ENCODE results near the gene PTBP3.
"Not testable (repeated sequence)": the region's sequence is repeated elsewhere in the genome, so short reads cannot be mapped to it uniquely, and the experiment has no call there.

PTBP3 gene

GRCh38 chr9:112332977-112333638, at the start of gene PTBP3:
Gene PTBP3 (minus strand): TSS chr9:112333619. CDS start chr9:112297865, 35,754 bp downstream.
- peak; percentile 52 to 66 (median 52) for DNase-seq (ENCODE audit: low read depth in 3 of 3)

GRCh38 chr9:112382501-112383364, 49.3 kb upstream of the PTBP3 start:
- DNase-seq (ENCODE audit: low read depth in 3 of 3), result no peak

GRCh38 chr9:112382066-112382465, 48.6 kb upstream of the PTBP3 start:
- no peak for DNase-seq (ENCODE audit: low read depth in 3 of 3)

- DNase-seq (ENCODE audit: low read depth in 3 of 3), result no peak
Observed at GRCh38 chr9:112380825-112381221, 47.4 kb upstream of the PTBP3 start.

- DNase-seq (ENCODE audit: low read depth in 3 of 3), result peak in 1 of 3 donors; percentile 17
Observed at GRCh38 chr9:112380102-112380824, 46.8 kb upstream of the PTBP3 start, which contains the start of gene HSDL2. Gene HSDL2 (plus strand): TSS chr9:112380108. CDS start chr9:112380164, 56 bp downstream.

GRCh38 chr9:112379177-112380101, 46.0 kb upstream of the PTBP3 start:
- peak; percentile 95 to 98 (median 98) for DNase-seq (ENCODE audit: low read depth in 3 of 3)

- DNase-seq (ENCODE audit: low read depth in 3 of 3), result no peak
Observed at GRCh38 chr9:112378328-112379176, 45.1 kb upstream of the PTBP3 start.

- DNase-seq (ENCODE audit: low read depth in 3 of 3), result no peak
Observed at GRCh38 chr9:112377684-112378327, 44.4 kb upstream of the PTBP3 start.

- DNase-seq (ENCODE audit: low read depth in 3 of 3), result no peak
Observed at GRCh38 chr9:112377087-112377486, 43.7 kb upstream of the PTBP3 start.

- DNase-seq (ENCODE audit: low read depth in 3 of 3), result no peak
Observed at GRCh38 chr9:112375361-112375760, 41.9 kb upstream of the PTBP3 start.

GRCh38 chr9:112374232-112374631, 40.8 kb upstream of the PTBP3 start:
- DNase-seq (ENCODE audit: low read depth in 3 of 3), result not testable (repeated sequence)

- DNase-seq (ENCODE audit: low read depth in 3 of 3), result not testable (repeated sequence)
Observed at GRCh38 chr9:112373666-112374065, 40.2 kb upstream of the PTBP3 start.

- no peak for DNase-seq (ENCODE audit: low read depth in 3 of 3)
Observed at GRCh38 chr9:112371060-112371459, 37.6 kb upstream of the PTBP3 start.

GRCh38 chr9:112369817-112370216, 36.4 kb upstream of the PTBP3 start:
- no peak for DNase-seq (ENCODE audit: low read depth in 3 of 3)

- DNase-seq (ENCODE audit: low read depth in 3 of 3), result no peak
Observed at GRCh38 chr9:112367465-112367864, 34.0 kb upstream of the PTBP3 start.

GRCh38 chr9:112366591-112366990, 33.2 kb upstream of the PTBP3 start:
- DNase-seq (ENCODE audit: low read depth in 3 of 3), result no peak

- DNase-seq (ENCODE audit: low read depth in 3 of 3), result not testable (repeated sequence)
Observed at GRCh38 chr9:112365257-112365656, 31.8 kb upstream of the PTBP3 start.

GRCh38 chr9:112364761-112365160, 31.3 kb upstream of the PTBP3 start:
- DNase-seq (ENCODE audit: low read depth in 3 of 3), result no peak

- DNase-seq (ENCODE audit: low read depth in 3 of 3), result no peak
Observed at GRCh38 chr9:112361601-112362000, 28.2 kb upstream of the PTBP3 start.
